Measurements from ENCODE around the gene SIM1. TPM values are rescaled to one million over a fixed set of nuclear protein-coding genes. Genes with fewer than 3 reads are reported as not detected.

Gene SIM1
- polyA plus RNA-seq (ENCODE audit: insufficient read length in 4 of 4) = 10 to 100 TPM in 3 of 4 donors, under 1 TPM in 1; 0.31 to 25.4 (median 24.3) TPM

- peak in 2 of 4 donors; percentile 83 to 85 for DNase-seq (ENCODE audit: low read depth in 4 of 4, low spot score in 3 of 4)
Measured at GRCh38 chr6:100464903-100465700, at the start of gene SIM1. Gene SIM1, minus strand, starts transcription at chr6:100464921. Its CDS starts 1,453 bp downstream, at chr6:100463468.

- no peak for DNase-seq (ENCODE audit: low read depth in 4 of 4, low spot score in 3 of 4)
Measured at GRCh38 chr6:100512203-100512862, 47.6 kb upstream of the SIM1 start.

GRCh38 chr6:100509101-100509500, 44.4 kb upstream of the SIM1 start:
- DNase-seq (ENCODE audit: low read depth in 4 of 4, low spot score in 3 of 4) = no peak

- DNase-seq (ENCODE audit: low read depth in 4 of 4, low spot score in 3 of 4) = no peak
Measured at GRCh38 chr6:100506651-100507050, 41.9 kb upstream of the SIM1 start.

GRCh38 chr6:100504786-100505737, 40.3 kb upstream of the SIM1 start:
- DNase-seq (ENCODE audit: low read depth in 4 of 4, low spot score in 3 of 4) = no peak

GRCh38 chr6:100503043-100503705, 38.5 kb upstream of the SIM1 start:
- no peak for DNase-seq (ENCODE audit: low read depth in 4 of 4, low spot score in 3 of 4)

- no peak for DNase-seq (ENCODE audit: low read depth in 4 of 4, low spot score in 3 of 4)
Measured at GRCh38 chr6:100493206-100493888, 28.6 kb upstream of the SIM1 start.

- no peak for DNase-seq (ENCODE audit: low read depth in 4 of 4, low spot score in 3 of 4)
Measured at GRCh38 chr6:100491952-100492670, 27.4 kb upstream of the SIM1 start.

- DNase-seq (ENCODE audit: low read depth in 4 of 4, low spot score in 3 of 4) = no peak
Measured at GRCh38 chr6:100490065-100490464, 25.3 kb upstream of the SIM1 start.

GRCh38 chr6:100488244-100488643, 23.5 kb upstream of the SIM1 start:
- DNase-seq (ENCODE audit: low read depth in 4 of 4, low spot score in 3 of 4) = no peak

GRCh38 chr6:100487638-100488037, 22.9 kb upstream of the SIM1 start:
- no peak for DNase-seq (ENCODE audit: low read depth in 4 of 4, low spot score in 3 of 4)

GRCh38 chr6:100485268-100485667, 20.5 kb upstream of the SIM1 start:
- DNase-seq (ENCODE audit: low read depth in 4 of 4, low spot score in 3 of 4) = no peak

GRCh38 chr6:100484474-100484873, 19.8 kb upstream of the SIM1 start:
- no peak for DNase-seq (ENCODE audit: low read depth in 4 of 4, low spot score in 3 of 4)

- no peak for DNase-seq (ENCODE audit: low read depth in 4 of 4, low spot score in 3 of 4)
Measured at GRCh38 chr6:100482698-100483097, 18.0 kb upstream of the SIM1 start.

- no peak for DNase-seq (ENCODE audit: low read depth in 4 of 4, low spot score in 3 of 4)
Measured at GRCh38 chr6:100479179-100480035, 14.7 kb upstream of the SIM1 start.

GRCh38 chr6:100475554-100476320, 11.0 kb upstream of the SIM1 start:
- no peak for DNase-seq (ENCODE audit: low read depth in 4 of 4, low spot score in 3 of 4)

GRCh38 chr6:100473182-100473581, 8.5 kb upstream of the SIM1 start:
- DNase-seq (ENCODE audit: low read depth in 4 of 4, low spot score in 3 of 4) = no peak

Measured in left renal pelvis (tissue), 4 donors.